Measurements from ENCODE around the gene GAGE12J. TPM values are rescaled to one million over a fixed set of nuclear protein-coding genes. Genes with fewer than 3 reads are reported as not detected.

Gene GAGE12J
- total and polyA plus RNA-seq, 4 donors, result not detected

DNA sequence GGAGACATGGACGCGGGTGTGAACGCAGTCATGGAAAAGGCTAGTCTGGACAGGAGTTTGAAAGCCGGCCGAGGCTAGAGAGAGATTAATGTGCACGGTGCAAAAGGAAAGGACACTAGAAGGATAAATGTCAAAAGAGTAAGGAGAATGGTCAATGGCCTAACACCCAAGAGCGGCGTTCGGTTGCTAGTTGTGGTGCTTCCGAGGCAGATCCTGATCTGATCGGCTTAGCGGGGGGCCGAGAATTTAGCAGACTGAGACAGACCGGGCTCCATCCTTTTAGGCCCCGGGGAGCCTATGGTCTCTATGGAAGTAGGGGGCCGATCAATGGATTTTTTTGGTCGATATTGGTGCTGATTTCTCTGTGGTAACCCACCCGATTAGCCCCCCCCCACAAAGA is 11.5 kb upstream of the GAGE12J start (continued):
- TF ChIP-seq, protein P1, sequence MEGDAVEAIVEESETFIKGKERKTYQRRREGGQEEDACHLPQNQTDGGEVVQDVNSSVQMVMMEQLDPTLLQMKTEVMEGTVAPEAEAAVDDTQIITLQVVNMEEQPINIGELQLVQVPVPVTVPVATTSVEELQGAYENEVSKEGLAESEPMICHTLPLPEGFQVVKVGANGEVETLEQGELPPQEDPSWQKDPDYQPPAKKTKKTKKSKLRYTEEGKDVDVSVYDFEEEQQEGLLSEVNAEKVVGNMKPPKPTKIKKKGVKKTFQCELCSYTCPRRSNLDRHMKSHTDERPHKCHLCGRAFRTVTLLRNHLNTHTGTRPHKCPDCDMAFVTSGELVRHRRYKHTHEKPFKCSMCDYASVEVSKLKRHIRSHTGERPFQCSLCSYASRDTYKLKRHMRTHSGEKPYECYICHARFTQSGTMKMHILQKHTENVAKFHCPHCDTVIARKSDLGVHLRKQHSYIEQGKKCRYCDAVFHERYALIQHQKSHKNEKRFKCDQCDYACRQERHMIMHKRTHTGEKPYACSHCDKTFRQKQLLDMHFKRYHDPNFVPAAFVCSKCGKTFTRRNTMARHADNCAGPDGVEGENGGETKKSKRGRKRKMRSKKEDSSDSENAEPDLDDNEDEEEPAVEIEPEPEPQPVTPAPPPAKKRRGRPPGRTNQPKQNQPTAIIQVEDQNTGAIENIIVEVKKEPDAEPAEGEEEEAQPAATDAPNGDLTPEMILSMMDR (IDR thresholded peaks at IDR 0.05; ENCODE audit: low read depth, low read length, missing input control), result no peak
- TF ChIP-seq YY1 (IDR thresholded peaks at IDR 0.05) (no peak), FOXA1 (IDR thresholded peaks at IDR 0.05) (no peak), HNF4G (IDR thresholded peaks at IDR 0.05) (no peak), HNF4A (conservative IDR thresholded peaks at IDR 0.05) (no peak), FOXA2 (IDR thresholded peaks at IDR 0.05) (no peak)
- TF ChIP-seq, protein P2, sequence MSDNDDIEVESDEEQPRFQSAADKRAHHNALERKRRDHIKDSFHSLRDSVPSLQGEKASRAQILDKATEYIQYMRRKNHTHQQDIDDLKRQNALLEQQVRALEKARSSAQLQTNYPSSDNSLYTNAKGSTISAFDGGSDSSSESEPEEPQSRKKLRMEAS (IDR thresholded peaks at IDR 0.05), result no peak

DNA sequence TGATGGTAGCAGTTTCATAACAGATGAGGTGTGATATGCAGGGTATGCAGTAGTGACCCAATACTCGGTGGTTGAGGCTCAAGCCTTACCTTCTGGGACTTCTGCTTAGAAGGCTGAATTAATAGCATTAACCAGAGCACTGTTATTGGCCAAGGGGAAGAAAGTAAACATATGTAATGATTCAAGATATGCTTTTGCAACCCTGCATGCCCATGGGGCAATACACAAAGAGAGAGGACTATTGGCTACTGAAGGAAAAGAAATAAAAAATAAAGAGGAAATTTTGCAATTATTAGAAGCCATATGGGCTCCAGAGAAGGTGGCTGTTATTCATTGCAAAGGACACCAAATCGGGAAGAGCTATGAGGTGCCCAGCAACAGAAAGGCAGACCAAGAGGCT is 9.7 kb upstream of the GAGE12J start:
- no peak overlapping the region for H3K9ac ChIP-seq (ENCODE audit: low read depth in 1 of 2, low read length in 2 of 2)
- 94% methylated on average over 2 of the region's 2 CpGs for WGBS
- no peaks in the 10 kb centered on the region for H3K27me3 ChIP-seq (ENCODE audit: control insufficient read depth in 4 of 4, insufficient read depth in 4 of 4, low read length in 3 of 4)
- no peak overlapping the region for H3K27ac ChIP-seq (ENCODE audit: low read depth in 1 of 2, low read length in 2 of 2)
- H3K4me3 ChIP-seq (ENCODE audit: low read depth in 1 of 3, low read length in 3 of 3), result no peak overlapping the region
- TF ChIP-seq, protein P1 (IDR thresholded peaks at IDR 0.05; ENCODE audit: low read depth, low read length, missing input control), result no peak
- TF ChIP-seq, protein P3, sequence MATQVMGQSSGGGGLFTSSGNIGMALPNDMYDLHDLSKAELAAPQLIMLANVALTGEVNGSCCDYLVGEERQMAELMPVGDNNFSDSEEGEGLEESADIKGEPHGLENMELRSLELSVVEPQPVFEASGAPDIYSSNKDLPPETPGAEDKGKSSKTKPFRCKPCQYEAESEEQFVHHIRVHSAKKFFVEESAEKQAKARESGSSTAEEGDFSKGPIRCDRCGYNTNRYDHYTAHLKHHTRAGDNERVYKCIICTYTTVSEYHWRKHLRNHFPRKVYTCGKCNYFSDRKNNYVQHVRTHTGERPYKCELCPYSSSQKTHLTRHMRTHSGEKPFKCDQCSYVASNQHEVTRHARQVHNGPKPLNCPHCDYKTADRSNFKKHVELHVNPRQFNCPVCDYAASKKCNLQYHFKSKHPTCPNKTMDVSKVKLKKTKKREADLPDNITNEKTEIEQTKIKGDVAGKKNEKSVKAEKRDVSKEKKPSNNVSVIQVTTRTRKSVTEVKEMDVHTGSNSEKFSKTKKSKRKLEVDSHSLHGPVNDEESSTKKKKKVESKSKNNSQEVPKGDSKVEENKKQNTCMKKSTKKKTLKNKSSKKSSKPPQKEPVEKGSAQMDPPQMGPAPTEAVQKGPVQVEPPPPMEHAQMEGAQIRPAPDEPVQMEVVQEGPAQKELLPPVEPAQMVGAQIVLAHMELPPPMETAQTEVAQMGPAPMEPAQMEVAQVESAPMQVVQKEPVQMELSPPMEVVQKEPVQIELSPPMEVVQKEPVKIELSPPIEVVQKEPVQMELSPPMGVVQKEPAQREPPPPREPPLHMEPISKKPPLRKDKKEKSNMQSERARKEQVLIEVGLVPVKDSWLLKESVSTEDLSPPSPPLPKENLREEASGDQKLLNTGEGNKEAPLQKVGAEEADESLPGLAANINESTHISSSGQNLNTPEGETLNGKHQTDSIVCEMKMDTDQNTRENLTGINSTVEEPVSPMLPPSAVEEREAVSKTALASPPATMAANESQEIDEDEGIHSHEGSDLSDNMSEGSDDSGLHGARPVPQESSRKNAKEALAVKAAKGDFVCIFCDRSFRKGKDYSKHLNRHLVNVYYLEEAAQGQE (IDR thresholded peaks at IDR 0.05), result no peak
- TF ChIP-seq NR2F2 (IDR thresholded peaks at IDR 0.05) (no peak), FOXA1 (IDR thresholded peaks at IDR 0.05) (no peak), HNF4A (conservative IDR thresholded peaks at IDR 0.05) (no peak), RXRA (IDR thresholded peaks at IDR 0.05) (no peak), HNF4G (IDR thresholded peaks at IDR 0.05) (no peak), EGR1 (IDR thresholded peaks at IDR 0.05; ENCODE audit: low read depth in 2 of 2) (no peak), RAD21 (IDR thresholded peaks at IDR 0.05) (no peak), FOXA2 (IDR thresholded peaks at IDR 0.05) (no peak), SP1 (IDR thresholded peaks at IDR 0.05) (no peak), JUND (IDR thresholded peaks at IDR 0.05) (no peak)
- TF ChIP-seq, protein P4, sequence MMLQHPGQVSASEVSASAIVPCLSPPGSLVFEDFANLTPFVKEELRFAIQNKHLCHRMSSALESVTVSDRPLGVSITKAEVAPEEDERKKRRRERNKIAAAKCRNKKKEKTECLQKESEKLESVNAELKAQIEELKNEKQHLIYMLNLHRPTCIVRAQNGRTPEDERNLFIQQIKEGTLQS (IDR thresholded peaks at IDR 0.05), result no peak
- no peak for DNase-seq (ENCODE audit: low spot score)
- no peaks in the 10 kb centered on the region for H3K9me3 ChIP-seq (ENCODE audit: control insufficient read depth in 4 of 4, low read length in 3 of 4)
- H3K4me1 ChIP-seq (ENCODE audit: control insufficient read depth in 4 of 4, insufficient read depth in 4 of 4, low read length in 3 of 4), result peaks cover 0 to 12% (median 7%) of the 10 kb centered on the region in 4 donors
- no peaks in the 10 kb centered on the region for H3K36me3 ChIP-seq (ENCODE audit: control insufficient read depth in 4 of 4, insufficient read depth in 3 of 4, low read depth in 1 of 4, low read length in 3 of 4)

Measured in liver (tissue), 9 donors.